Trophoblast cell (in vitro differentiated cells and primary cell): ENCODE results near the gene PEBP1.

Source experiments
- DNase-seq, 2 donors: peaks; one replicate each; pipeline ENCODE4 v3.0.0-alpha.2; 2016
- H2AFZ ChIP-seq: 2 replicates; pipeline ENCODE4 v1.6.1; 2013; ENCODE audit warnings: low read length, moderate library complexity, mild to moderate bottlenecking; ENCODE audit not compliant: insufficient read depth, poor library complexity
- H2AK5ac ChIP-seq: 2 replicates; pipeline ENCODE4 v1.6.1; 2013; ENCODE audit warnings: mild to moderate bottlenecking, low read length
- H2BK120ac ChIP-seq: 2 replicates; pipeline ENCODE4 v1.6.1; 2013; ENCODE audit warnings: low read length, mild to moderate bottlenecking, moderate library complexity; ENCODE audit not compliant: insufficient read depth, poor library complexity
- H2BK12ac ChIP-seq: 2 replicates; pipeline ENCODE4 v1.6.1; 2013; ENCODE audit warnings: mild to moderate bottlenecking, low read length, moderate library complexity
- H2BK5ac ChIP-seq: 2 replicates; pipeline ENCODE4 v1.6.1; 2013; ENCODE audit warnings: low read length, low read depth, moderate library complexity, mild to moderate bottlenecking; ENCODE audit not compliant: poor library complexity
- H3K14ac ChIP-seq: 2 replicates; pipeline ENCODE4 v1.6.1; 2013; ENCODE audit warnings: mild to moderate bottlenecking, low read length
- H3K18ac ChIP-seq: 2 replicates; pipeline ENCODE4 v1.6.1; 2013; ENCODE audit warnings: mild to moderate bottlenecking, low read length
- H3K23ac ChIP-seq: 2 replicates; pipeline ENCODE4 v1.6.1; 2013; ENCODE audit warnings: low read length
- H3K27ac ChIP-seq: 2 replicates; pipeline ENCODE4 v1.5.1; 2013; ENCODE audit warnings: low read depth, mild to moderate bottlenecking, inconsistent platforms, low read length, moderate library complexity
- H3K27me3 ChIP-seq: 2 replicates; pipeline ENCODE4 v1.6.1; 2013; ENCODE audit warnings: inconsistent platforms, mild to moderate bottlenecking, low read length, moderate library complexity; ENCODE audit not compliant: insufficient read depth
- H3K36me3 ChIP-seq, 2 experiments: 1 replicate in 1 of 2; 2 replicates in 1 of 2; pipeline ENCODE4 v1.6.1; 2013; ENCODE audit warnings: low read length in 2 of 2, mild to moderate bottlenecking in 2 of 2, moderate library complexity in 1 of 2; ENCODE audit not compliant: insufficient read depth in 2 of 2, control insufficient read depth in 1 of 2
- H3K4ac ChIP-seq: 2 replicates; pipeline ENCODE4 v1.6.1; 2013; ENCODE audit warnings: low read depth, mild to moderate bottlenecking, low read length, moderate library complexity
- H3K4me1 ChIP-seq, 2 experiments: 1 replicate in 1 of 2; 2 replicates in 1 of 2; pipeline ENCODE4 v1.6.1; 2013; ENCODE audit warnings: low read length in 2 of 2, mild to moderate bottlenecking in 2 of 2, moderate library complexity in 1 of 2; ENCODE audit not compliant: insufficient read depth in 2 of 2, control insufficient read depth in 1 of 2
- H3K4me2 ChIP-seq: 2 replicates; pipeline ENCODE4 v1.6.1; 2013; ENCODE audit warnings: inconsistent platforms, mild to moderate bottlenecking, low read length, moderate library complexity
- H3K4me3 ChIP-seq: 2 replicates; pipeline ENCODE4 v1.5.1; 2013; ENCODE audit warnings: mild to moderate bottlenecking, low read depth, low read length, inconsistent platforms
- H3K79me1 ChIP-seq: one replicate; pipeline ENCODE4 v1.6.1; 2013; ENCODE audit warnings: low read length
- H3K79me2 ChIP-seq: 2 replicates; pipeline ENCODE4 v1.6.1; 2013; ENCODE audit warnings: low read length, mild to moderate bottlenecking; ENCODE audit not compliant: control insufficient read depth, insufficient read depth, poor library complexity
- H3K9ac ChIP-seq: 2 replicates; pipeline ENCODE4 v1.6.1; 2013; ENCODE audit warnings: mild to moderate bottlenecking, low read length
- H3K9me3 ChIP-seq: 2 replicates; pipeline ENCODE4 v1.6.1; 2013; ENCODE audit warnings: low read depth, mild to moderate bottlenecking, control low read depth, inconsistent platforms, low read length; ENCODE audit not compliant: insufficient read depth
- H4K12ac ChIP-seq: 2 replicates; pipeline ENCODE4 v1.6.1; 2013; ENCODE audit warnings: low read depth, mild to moderate bottlenecking, low read length, moderate library complexity
- H4K8ac ChIP-seq: 2 replicates; pipeline ENCODE4 v1.6.1; 2013; ENCODE audit warnings: low read depth, mild to moderate bottlenecking, low read length, moderate library complexity
- H4K91ac ChIP-seq: one replicate; pipeline ENCODE4 v1.6.1; 2013; ENCODE audit warnings: low read depth, mild to moderate bottlenecking, low read length, moderate library complexity
- WGBS: extraction: QIAGEN DNeasy Blood & Tissue Kit; methylation state at CpG from one replicate; pipeline ENCODE4 v1.1.7; 2013; ENCODE audit warnings: missing lambda C conversion rate; ENCODE audit not compliant: insufficient read length, insufficient coverage; ENCODE audit errors: extremely low coverage; 5-methylcytosine and 5-hydroxymethylcytosine counted together

Gene PEBP1

DNA sequence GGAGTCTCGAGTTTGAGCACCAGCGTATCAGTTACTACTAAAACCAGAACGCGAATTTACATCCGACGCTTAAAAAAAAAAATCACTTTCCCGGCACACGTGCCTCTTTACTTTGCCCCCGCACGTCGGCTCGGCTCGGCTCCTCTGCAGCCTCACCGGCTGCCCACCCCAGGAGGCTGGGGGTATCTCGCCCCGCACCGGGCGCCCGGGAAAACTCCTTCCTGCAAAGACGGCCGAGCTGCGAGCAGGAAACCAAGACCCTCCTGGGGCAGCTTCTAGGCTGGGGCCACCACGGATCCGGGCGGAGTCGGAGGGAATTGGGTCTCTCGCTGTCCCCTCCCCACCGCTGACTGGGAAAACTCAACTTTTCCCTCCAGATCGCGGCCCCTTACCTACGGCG lies 32.7 kb upstream of the PEBP1 start:
- H2AFZ ChIP-seq, result peak overlapping the region; percentile 90
- no peak overlapping the region for H3K23ac ChIP-seq
- H2AK5ac ChIP-seq, result peak overlapping the region; percentile 41
- peak overlapping the region; percentile 92 for H3K18ac ChIP-seq
- peak overlapping the region; percentile 90 for H4K12ac ChIP-seq
- H2BK5ac ChIP-seq, result peak overlapping the region; percentile 83
- H3K27ac ChIP-seq, result peak overlapping the region; percentile 70
- H3K9ac ChIP-seq, result peak overlapping the region; percentile 87
- peak overlapping the region; percentile 64 for H3K4ac ChIP-seq
- H3K14ac ChIP-seq, result peak overlapping the region; percentile 83
- H3K4me3 ChIP-seq, result peak overlapping the region; percentile 80
- no peaks in the 10 kb centered on the region for H3K36me3 ChIP-seq
- peak overlapping the region; percentile 77 for H2BK12ac ChIP-seq
- no CpG with 5 or more reads among the region's 32 CpGs for WGBS
- peak in 1 of 2 donors; percentile 50 for DNase-seq
- peaks cover 11% of the 10 kb centered on the region for H3K79me1 ChIP-seq
- no peaks in the 10 kb centered on the region for H3K27me3 ChIP-seq
- H3K4me2 ChIP-seq, result peak overlapping the region; percentile 97
- peak overlapping the region; percentile 86 for H4K8ac ChIP-seq
- peak overlapping the region; percentile 82 for H2BK120ac ChIP-seq
- H3K79me2 ChIP-seq, result peaks cover 6% of the 10 kb centered on the region
- no peaks in the 10 kb centered on the region for H3K9me3 ChIP-seq
- peaks cover 17 to 20% of the 10 kb centered on the region in 2 experiments for H3K4me1 ChIP-seq
- H4K91ac ChIP-seq, result peak overlapping the region; percentile 86

DNA sequence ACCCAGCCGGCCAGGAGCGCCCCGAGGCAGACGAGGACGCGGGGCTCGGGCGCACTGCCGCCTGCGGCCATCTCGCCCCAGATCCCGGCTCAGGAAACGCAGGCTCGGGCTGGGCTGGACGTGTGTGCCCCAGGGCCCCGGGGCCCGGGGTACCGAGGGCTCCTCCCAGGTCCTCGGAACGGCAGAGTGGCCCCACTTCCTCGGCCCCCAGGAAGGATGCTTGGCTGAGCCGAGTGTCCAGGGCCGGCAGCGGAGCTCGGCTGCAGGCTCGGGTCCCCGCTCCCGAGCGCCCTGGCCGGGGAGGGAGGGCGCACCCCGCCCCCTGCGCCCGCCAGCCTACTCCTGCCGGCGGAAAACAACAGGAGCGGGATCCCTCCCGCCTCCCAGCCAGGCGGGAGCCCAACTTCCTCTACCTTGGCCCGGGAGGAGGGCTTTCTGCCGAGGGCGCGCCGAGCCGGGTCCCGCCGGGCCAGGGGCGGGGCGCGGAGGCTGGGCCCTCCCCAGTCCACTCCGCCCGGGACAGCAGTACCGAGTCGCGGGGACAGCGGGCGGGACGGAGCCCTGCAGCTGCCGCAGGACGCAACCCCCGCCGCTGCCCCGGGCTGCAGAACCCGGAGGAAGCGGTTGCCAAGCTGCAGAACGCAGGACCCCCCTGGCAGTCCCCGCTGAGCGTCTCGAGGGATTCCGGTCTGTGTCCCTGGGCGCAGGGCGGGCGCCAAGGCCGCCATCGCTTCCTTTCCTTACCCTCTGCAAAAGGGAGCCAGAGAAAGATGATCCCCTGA lies 32.1 kb upstream of the PEBP1 start, which contains the start of gene VSIG10:
Gene VSIG10, minus strand, starts transcription at position 411 of the 782 bp plus-strand sequence. Its CDS starts 340 bp downstream, at position 71.
- peak; percentile 86 to 89 for DNase-seq
- WGBS, result no CpG with 5 or more reads among the region's 75 CpGs
- Histone ChIP-seq H2AFZ (peak within 1 kb of the TSS; percentile 95), H3K79me1 (peaks cover 11% of the 10 kb centered on the region), H3K4me1 (peaks cover 12 to 16% of the 10 kb centered on the region in 2 experiments), H2BK12ac (peak within 1 kb of the TSS; percentile 77), H3K4me2 (peak within 1 kb of the TSS; percentile 97), H2BK120ac (peak within 1 kb of the TSS; percentile 82), H3K27ac (peak within 1 kb of the TSS; percentile 70), H3K18ac (peak within 1 kb of the TSS; percentile 92), H4K91ac (peak within 1 kb of the TSS; percentile 86), H3K79me2 (peaks cover 6% of the 10 kb centered on the region), H3K23ac (no peak within 1 kb of the TSS), H3K36me3 (no peaks in the 10 kb centered on the region), H4K12ac (peak within 1 kb of the TSS; percentile 90), H3K9me3 (no peaks in the 10 kb centered on the region), H2AK5ac (peak within 1 kb of the TSS; percentile 41), H3K27me3 (no peaks in the 10 kb centered on the region), H3K14ac (peak within 1 kb of the TSS; percentile 83), H4K8ac (peak within 1 kb of the TSS; percentile 86), H3K4me3 (peak within 1 kb of the TSS; percentile 80), H3K9ac (peak within 1 kb of the TSS; percentile 87), H3K4ac (peak within 1 kb of the TSS; percentile 64), H2BK5ac (peak within 1 kb of the TSS; percentile 83)

DNA sequence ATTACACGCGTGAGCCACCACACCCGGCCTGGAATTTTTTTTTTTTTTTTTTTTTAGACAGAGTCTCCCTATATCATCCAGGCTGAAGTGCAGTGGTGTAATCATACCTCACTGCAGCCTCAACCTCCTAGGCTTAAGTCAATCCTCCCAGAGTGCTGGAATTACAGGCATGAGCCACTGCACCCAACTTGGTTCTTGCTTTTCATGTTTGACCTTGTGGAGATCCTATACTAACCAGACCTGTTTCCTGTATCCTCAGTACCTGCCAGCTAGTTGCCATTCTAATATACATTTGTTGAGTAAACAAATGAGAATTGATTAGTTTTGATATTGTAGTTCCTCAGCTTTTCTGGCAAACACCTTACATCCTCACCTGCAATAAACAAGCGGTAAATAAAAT lies 28.9 kb upstream of the PEBP1 start:
- Histone ChIP-seq H4K12ac (no peak overlapping the region), H3K27ac (no peak overlapping the region), H3K36me3 (no peaks in the 10 kb centered on the region), H3K4ac (no peak overlapping the region), H2AK5ac (no peak overlapping the region), H3K79me2 (peaks cover 6% of the 10 kb centered on the region), H3K18ac (no peak overlapping the region), H3K4me2 (no peak overlapping the region), H3K79me1 (peaks cover 11% of the 10 kb centered on the region), H3K23ac (no peak overlapping the region), H3K14ac (no peak overlapping the region), H2AFZ (no peak overlapping the region), H2BK5ac (no peak overlapping the region), H4K91ac (no peak overlapping the region), H3K27me3 (no peaks in the 10 kb centered on the region), H3K9me3 (no peaks in the 10 kb centered on the region), H2BK12ac (no peak overlapping the region), H4K8ac (no peak overlapping the region), H3K4me3 (no peak overlapping the region), H2BK120ac (no peak overlapping the region), H3K9ac (no peak overlapping the region), H3K4me1 (peaks cover 8 to 11% of the 10 kb centered on the region in 2 experiments)
- peak; percentile 77 to 82 for DNase-seq
- no CpG with 5 or more reads among the region's 4 CpGs for WGBS

DNA sequence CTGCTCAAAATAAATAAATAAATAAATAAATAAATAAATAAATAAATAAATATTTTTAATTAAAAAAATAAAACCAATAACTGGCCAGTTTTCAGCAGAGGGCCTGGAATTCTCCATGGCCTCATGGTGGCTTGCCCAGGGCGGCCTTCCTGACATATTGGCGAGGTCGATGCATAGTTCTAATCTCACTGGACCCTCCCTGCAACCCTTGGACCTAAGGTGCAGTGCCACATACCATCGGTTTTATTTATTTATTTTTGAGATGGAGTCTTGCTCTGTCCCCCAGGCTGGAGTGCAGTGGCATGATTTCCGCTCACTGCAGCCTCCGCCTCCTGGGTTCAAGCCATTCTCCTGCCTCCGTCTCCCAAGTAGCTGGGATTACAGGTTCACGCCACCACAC lies 28.2 kb upstream of the PEBP1 start:
- Histone ChIP-seq H3K4me3 (no peak overlapping the region), H4K12ac (no peak overlapping the region), H2BK12ac (no peak overlapping the region), H3K9ac (no peak overlapping the region), H3K4me1 (peaks cover 2 to 6% of the 10 kb centered on the region in 2 experiments), H3K27ac (no peak overlapping the region), H3K36me3 (no peaks in the 10 kb centered on the region), H3K4me2 (no peak overlapping the region), H3K4ac (no peak overlapping the region), H3K79me1 (peaks cover 11% of the 10 kb centered on the region), H2AK5ac (no peak overlapping the region), H2BK120ac (no peak overlapping the region), H3K23ac (no peak overlapping the region), H3K27me3 (no peaks in the 10 kb centered on the region), H2BK5ac (no peak overlapping the region), H2AFZ (no peak overlapping the region), H3K14ac (no peak overlapping the region), H4K8ac (no peak overlapping the region), H4K91ac (no peak overlapping the region), H3K18ac (no peak overlapping the region), H3K79me2 (peaks cover 6% of the 10 kb centered on the region), H3K9me3 (no peaks in the 10 kb centered on the region)
- WGBS, result no CpG with 5 or more reads among the region's 8 CpGs
- no peak for DNase-seq
